KG1 (cell line): ENCODE measurements around the gene PSMB4.
"Not testable (repeated sequence)": the region's sequence is repeated elsewhere in the genome, so short reads cannot be mapped to it uniquely, and the experiment has no call there.

ENCODE experiments used
- DNase-seq: peaks from one replicate; lab custom pipeline; 2025; lab: John Stamatoyannopoulos, UW

PSMB4 gene

GRCh38 chr1:151390221-151391078 lies 8.9 kb upstream of the PSMB4 start:
- not testable (repeated sequence) for DNase-seq

DNA sequence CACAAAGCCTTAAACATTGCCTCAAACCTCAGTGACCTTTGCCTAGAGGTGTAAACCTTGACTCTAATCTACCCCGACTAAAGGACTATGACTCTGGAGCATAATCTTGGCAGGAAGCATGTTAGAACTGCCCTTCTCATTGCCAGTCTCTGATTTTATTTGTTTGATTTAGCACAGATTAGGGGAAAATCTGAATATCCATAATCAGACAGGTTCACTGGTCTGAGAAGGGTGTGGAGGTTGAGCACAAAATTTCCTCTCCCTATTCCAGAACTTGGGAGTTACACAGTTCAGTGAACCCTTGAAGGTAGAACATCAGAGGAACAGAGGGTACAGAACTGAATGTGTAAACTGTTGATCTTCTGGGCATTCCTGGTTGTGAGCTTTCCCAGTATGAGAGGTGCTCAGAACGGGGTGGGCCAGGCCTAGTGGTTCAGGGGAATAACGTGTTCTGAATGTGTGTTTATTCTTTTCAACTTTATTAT lies 8.3 kb upstream of the PSMB4 start:
- no peak for DNase-seq

DNA sequence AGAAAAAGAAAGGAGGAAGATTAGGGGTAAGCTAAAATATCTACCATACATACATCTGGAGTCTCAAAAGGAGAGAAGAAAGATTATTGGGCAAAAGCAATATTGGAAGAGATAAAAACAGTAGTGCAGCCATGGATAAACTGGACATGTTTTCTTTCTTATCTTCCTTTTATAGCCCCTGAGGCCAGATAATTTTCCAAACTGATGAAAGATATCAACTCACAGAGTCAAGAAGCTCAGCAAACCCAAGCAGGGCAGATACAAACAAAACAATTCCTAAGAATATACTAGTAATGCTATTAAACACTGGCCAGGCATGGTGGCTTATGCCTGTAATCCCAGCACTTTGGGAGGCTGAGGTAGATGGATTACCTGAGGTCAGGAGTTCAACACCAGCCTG lies 5.8 kb upstream of the PSMB4 start:
- no peak for DNase-seq

- not testable (repeated sequence) for DNase-seq
These were observed 3.1 kb upstream of the PSMB4 start for GRCh38 chr1:151396265-151396664.

- no peak for DNase-seq
These were observed 1.9 kb downstream of the PSMB4 start for GRCh38 chr1:151401125-151401788.

GRCh38 chr1:151401860-151402259 lies 2.5 kb downstream of the PSMB4 start:
- no peak for DNase-seq

DNA sequence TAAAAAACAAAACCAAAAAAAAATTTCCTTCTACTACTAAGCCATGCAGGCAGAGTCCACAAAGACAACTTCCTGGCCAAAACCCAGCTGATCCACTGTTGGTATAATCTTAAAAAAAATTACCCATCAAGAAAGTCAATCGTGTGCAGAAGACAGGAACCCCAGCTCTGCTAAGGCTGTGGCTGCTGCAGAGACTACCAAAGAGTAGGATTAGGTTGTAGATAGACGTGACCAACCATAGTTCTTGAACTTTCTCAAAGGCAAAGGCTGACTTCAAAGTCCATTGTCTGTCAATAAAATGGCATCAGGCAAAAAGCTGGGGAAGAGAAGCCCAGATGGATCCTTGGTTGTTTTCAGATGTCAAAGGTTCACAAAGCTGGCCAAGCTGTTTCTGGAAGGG lies 3.4 kb downstream of the PSMB4 start:
- no peak for DNase-seq

- DNase-seq: no peak
These were observed 4.2 kb downstream of the PSMB4 start for GRCh38 chr1:151403612-151404011.

- DNase-seq: no peak
These were observed 6.0 kb downstream of the PSMB4 start for GRCh38 chr1:151405187-151405951.

DNA sequence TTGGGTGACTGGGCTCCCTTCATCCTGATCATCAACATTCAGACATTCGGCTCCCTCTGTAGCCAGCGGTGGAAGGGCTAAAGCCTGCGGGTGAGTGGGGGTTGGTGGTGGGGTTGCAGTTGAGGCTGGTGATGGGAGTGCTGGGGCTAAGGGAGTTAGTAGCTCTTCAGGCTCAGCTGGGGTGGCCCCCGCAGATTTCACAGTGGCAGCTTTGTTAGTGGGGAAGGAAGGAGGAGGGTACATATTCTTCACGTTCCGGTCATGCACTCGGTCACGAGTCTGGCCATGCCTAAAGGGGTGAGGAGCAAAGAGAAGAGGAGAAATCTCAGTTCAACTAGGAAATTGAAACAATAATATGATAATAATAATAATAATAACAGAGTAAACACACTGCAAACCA lies 6.8 kb downstream of the PSMB4 start:
- DNase-seq: no peak

DNA sequence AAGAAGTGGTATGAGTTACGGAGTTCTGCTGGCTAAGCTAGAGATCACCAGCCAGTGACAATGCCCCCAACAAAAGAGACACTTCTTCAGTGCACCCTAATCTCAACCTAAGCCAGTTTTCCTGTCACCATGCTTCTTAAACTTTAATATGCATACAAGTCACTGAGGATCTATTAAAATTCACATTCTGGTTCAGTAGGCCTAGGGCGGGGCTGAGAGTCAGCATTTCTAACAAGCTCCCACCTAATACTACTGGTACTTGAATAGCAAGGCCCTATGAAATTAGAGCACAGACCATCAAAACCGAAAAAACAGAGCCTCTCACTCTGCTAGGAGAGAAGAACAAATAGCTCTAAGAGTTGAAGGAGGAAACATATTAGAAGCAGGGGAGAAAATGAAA lies 7.9 kb downstream of the PSMB4 start:
- DNase-seq: no peak

DNA sequence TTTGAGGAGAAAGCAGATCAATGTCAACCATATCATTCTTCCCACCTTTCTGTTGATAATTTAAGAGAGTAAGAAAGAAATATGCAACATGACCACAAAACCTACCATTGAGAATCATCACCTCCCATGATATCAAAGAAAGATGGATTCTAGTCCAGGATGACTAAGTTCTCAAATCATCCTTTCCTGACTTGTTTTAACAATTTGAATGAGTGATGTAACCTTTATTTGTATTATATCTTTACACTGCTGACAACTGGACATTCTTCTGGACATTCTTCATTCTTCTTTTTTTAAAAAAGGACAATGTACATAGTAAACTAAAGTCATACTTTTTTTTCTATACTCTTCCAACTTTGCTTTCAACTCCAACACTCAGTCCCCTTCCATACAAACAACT lies 9.5 kb downstream of the PSMB4 start:
- DNase-seq: no peak

GRCh38 chr1:151411884-151412283 lies 12.5 kb downstream of the PSMB4 start:
- DNase-seq: no peak

GRCh38 chr1:151416231-151416630 lies 16.9 kb downstream of the PSMB4 start:
- DNase-seq: no peak

DNA sequence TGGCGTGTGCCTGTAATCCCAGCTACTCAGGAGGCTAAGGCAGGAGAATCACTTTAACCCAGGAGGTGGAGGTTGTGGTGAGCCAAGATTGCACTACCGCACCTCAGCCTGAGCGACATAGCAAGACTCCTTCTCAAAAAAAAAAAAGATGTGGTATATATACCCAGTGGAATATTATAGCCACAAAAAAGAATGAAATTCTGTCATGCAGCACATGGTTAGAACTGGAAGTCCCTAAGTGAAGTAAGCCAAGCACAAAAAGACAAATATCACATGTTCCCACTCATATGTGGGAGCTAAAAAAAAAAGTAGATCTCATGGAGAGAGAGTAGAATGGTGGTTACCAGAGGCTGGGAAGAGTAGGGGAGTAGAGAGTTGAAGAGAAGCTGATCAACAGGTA lies 18.7 kb downstream of the PSMB4 start:
- no peak for DNase-seq

GRCh38 chr1:151419819-151420218 lies 20.4 kb downstream of the PSMB4 start:
- no peak for DNase-seq

GRCh38 chr1:151425103-151425502 lies 25.7 kb downstream of the PSMB4 start:
- DNase-seq: no peak

DNA sequence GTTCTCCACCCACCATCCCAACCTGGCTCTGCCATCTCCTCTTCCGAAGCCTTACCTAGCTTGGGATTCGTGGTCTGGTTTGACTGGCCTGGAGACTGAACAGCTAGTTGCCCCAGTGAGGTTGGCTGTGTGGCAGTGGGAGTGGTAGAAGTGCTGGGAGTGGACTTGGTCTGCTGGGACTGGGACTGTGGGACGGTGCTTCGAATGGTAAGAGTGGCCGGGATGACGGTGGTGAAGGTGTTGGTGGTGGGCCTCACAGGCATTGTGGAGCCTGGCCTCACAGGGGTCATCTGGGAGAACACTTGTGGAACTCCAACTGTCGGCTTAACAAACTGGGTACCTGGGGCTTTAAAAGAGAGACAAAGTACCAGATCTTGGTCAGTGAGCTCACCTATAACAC lies 28.7 kb downstream of the PSMB4 start:
- DNase-seq: no peak

DNA sequence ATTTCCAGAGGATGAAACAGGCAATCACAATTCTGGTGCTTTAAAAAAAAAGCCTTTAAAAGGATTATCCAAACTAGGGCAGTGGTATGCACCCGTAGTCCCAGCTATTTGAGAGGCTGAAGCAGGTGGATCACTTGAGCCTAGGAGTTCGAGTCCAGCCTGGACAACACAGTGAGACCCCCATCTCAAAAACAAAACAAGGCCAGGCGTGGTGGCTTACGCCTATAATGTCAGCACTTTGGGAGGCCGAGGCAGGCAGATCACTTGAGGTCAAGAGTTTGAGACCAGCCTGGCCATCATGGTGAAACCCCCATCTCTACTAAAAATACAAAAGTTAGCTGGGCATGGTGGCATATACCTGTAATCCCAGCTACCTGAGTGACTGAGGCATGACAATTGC lies 34.5 kb downstream of the PSMB4 start:
- not testable (repeated sequence) for DNase-seq

GRCh38 chr1:151435174-151435573 lies 35.8 kb downstream of the PSMB4 start:
- no peak for DNase-seq

DNA sequence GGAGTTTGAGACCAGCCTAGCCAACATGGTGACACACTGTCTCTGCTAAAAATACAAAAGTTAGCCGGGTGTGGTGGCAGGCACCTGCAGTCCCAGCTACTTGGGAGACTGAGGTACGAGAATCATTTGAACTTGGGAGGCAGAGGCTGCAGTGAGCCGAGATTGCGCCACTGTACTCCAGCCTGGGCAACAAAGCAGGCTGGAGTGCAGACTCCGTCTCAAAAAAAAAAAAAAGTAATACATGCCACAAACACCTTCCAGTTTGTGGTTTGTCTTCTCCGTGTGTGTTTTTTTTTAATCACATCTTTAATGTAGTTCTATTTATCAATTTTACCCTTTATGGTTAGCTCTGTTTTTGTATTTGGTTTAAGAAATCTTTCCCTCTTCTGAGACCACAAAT lies 37.6 kb downstream of the PSMB4 start:
- no peak for DNase-seq

GRCh38 chr1:151437396-151437795 lies 38.0 kb downstream of the PSMB4 start:
- not testable (repeated sequence) for DNase-seq
